Measurements from ENCODE around the gene LRRC49.

DNA sequence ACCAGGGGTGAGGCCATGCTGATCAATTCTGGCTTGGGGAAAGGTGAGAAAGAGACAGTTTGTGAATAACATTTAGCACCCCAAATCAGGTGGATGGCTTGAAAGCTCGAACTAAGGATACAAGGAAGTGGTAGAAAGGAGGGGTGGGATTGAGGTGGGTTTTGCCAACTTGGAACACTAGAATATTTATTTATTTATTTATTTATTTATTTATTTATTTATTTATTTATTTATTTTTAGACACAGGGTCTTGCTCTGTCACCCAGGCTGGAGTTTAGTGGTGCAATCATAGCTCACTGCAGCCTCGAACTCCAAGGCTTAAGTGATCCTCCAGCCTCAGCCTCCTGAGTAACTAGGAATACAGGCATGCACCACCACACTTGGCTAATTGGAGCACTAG, 191.6 kb downstream of the LRRC49 start:
- TF ChIP-seq, protein P1, sequence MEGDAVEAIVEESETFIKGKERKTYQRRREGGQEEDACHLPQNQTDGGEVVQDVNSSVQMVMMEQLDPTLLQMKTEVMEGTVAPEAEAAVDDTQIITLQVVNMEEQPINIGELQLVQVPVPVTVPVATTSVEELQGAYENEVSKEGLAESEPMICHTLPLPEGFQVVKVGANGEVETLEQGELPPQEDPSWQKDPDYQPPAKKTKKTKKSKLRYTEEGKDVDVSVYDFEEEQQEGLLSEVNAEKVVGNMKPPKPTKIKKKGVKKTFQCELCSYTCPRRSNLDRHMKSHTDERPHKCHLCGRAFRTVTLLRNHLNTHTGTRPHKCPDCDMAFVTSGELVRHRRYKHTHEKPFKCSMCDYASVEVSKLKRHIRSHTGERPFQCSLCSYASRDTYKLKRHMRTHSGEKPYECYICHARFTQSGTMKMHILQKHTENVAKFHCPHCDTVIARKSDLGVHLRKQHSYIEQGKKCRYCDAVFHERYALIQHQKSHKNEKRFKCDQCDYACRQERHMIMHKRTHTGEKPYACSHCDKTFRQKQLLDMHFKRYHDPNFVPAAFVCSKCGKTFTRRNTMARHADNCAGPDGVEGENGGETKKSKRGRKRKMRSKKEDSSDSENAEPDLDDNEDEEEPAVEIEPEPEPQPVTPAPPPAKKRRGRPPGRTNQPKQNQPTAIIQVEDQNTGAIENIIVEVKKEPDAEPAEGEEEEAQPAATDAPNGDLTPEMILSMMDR (conservative IDR thresholded peaks at IDR 0.05; ENCODE audit: low read depth, low read length): no peak
- TF ChIP-seq SMC3 (IDR thresholded peaks at IDR 0.05; ENCODE audit: low read depth, low read length): no peak
- no peak for TF ChIP-seq CEBPB (IDR thresholded peaks at IDR 0.05; ENCODE audit: low read depth, low read length)
- no peak for TF ChIP-seq MXI1 (IDR thresholded peaks at IDR 0.05; ENCODE audit: borderline replicate concordance, low read depth, low read length)

All from IMR-90 (cell line).